NCI-H1417 treated with DMSO at 0.1 percent for 48 hours (cell line): ENCODE results near the gene XXYLT1.
"Not testable (repeated sequence)": the region's sequence is repeated elsewhere in the genome, so short reads cannot be mapped to it uniquely, and the experiment has no call there.

ENCODE experiments used
- DNase-seq: peaks from one replicate; lab custom pipeline; 2025; lab: John Stamatoyannopoulos, UW

Gene XXYLT1

DNA sequence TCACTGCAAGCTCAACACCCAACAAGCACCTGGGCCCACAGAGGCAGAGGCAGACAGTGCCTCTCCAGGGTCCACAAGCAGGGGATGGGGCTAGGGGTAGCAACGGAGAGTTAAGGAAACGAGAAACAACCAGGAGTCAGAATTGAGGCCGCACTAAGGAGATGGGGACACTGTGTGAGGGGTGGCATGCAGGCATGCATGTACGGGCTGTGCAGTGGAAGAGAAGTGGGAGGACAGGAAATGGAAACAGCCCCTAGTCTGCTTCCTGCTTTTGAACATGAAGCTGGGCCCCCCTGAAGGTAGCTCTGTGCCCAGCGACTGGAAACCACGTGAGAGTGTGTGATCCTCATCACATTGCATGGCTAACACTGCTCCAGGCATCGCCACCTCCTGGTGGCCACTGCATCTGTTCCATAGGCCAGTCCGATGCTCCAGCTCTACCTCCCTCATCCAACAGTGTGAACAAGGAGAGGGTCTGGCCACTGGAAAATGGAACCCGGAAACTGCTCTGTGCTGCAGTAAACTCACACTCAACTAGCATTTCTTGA lies 44.0 kb downstream of the XXYLT1 start:
- no peak for DNase-seq

DNA sequence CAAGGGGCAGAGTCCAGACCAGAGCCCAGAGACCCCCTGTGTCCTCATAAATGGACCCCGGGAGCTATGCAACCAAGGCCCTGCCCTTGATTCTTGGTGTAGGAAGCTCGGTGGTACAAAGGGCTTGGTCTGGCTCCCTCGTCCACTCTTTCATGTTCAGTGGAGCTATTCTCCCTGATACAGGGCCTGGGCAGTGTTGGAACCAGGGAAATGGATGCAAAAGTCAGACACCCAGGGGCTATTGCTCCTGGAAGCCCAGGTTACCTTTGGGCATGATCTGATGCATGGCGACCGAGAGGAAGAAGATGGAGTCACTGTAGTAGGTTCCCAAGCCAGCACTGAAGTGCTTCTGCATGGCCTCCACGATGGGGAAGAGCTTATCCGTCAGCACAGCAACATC lies 44.5 kb downstream of the XXYLT1 start:
- no peak for DNase-seq

DNA sequence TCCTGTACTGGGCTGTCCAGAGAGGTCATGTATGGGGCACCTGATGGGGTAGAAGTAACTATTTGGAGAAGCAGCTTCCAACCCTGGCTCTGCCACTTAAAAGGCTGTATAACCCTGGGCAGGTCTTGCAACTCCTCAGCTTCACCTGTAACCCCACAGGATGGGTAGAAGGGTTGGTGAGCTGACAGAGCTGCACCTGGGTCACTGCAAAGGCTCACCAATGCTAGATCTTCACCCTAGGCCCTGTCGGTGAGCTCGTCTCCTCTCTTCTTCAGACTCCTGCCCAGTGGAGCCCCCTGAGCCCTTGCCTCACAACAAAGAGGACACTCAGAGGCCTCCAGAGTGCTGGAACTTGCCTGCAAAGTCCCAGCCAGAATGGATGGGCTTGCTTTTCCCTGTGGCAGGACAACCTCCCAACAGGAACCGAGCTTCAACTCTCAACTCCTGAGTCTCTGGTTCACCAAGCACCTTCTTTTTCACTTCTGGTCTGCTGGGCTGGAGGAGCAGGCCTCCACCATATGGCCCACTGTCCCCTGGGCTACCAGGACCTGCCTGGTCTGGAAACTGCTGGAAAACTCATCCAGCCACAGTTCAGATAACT lies 45.9 kb downstream of the XXYLT1 start:
- DNase-seq = no peak

DNA sequence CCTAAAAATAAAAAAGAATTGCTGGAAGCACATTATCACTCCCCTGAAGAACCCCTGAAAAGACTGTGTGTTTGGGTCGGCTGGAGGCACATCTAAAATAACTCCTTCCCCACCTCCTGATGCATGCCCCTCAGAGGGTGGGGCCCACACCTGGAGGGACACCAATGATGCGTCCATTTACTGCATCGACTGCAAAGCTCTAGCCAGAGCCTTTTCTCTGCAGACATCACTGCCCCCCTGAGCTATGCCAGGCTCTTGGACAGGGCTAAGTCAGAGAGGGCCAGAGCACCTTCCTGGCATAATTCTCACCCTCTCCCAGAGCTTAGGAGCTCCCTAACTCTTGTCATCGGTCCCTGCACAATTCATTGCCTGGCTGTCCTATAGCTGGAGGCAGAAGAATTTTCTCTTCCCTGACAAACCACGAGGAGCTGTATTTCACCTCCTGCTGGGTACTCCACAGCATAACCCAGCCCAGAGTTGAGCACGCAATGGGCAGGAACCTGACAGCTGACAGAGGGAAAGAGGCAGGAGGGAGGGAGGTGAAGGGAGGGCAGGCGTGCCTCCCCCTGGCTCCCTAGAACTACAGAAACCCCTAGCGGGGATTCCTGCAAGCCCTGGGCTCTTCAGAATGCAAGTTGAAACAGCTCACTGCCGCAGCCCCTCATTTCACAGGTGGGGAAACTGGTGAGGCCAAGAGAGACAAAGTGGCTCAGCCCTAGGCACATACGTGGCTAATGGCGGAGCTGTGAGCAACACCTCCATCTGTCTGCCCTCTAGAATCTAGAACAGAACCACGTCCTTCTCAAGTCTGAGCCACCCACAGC lies 46.6 kb downstream of the XXYLT1 start:
- no peak for DNase-seq

DNA sequence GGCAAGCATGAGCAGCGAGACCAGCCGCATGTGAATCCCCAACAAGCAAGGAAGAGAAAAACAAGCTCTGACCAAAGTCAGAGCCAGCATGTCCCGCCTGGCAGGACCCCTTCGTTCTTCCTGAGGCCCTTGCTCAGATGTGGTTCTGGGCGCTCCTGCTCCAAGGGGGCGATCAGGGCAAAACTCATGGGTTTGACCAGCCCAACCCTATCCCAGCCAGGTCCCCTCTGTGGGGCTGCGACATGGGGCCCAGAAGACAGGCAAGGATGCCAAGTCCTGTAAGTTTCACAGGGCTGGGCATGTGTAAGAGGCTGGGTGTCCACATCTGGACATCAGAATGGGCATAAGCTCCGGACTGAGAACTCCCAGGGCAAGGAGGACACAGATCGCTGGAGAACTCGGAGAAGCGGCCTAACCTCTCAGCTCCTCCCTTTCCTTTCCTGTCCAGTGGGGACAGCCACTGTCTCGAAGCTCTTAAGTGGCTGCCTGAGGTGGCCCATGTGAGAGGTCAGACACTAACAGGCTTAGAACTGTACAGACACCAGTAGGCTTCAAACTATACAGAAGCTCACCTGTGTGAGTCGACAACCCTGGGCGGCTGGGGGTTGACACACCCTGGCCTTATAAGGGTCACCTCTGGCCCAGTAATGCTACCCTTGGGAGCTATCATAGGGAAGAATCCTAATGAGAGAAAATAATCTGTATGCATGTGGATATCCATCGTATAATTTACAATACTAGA lies 48.9 kb downstream of the XXYLT1 start:
- no peak for DNase-seq

DNA sequence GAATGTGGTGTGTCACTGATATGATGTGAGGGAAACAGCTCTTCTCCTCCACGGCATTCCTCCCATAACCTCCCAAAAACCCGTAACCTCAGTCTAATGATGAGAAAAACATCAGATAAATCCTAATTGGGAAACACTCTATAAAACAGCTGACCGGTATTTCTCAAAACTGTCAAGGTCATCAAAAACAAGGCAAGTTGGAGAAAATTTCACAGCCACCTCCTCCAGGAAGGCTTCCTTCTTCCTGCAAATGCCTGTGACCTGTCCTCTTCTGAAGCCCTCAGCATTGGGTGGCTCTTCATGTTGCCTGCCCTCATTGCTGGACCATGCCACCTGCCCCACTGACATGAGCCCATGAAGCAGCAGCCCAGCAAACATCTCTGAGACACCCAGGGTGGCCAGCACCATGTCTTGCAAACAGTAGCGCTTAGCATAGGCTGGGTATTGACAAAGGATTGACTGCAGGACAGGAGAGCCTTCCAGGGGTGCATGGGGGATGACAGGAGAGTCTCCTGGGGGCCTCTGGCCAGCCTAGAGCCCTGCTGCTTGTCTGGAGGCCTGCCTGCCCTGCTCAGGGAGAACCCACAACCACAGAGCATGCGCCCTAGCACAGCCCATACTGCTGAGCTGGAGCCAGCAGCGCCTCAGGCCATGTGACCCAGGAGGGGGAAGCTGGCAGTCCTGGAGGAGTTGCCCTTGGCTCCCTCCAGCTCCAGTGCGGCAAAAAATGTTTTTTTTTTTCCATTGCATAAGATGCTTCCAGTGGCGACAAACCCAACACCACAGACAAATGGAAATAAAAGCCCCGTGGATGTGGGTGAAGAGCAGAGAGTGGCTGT lies 49.7 kb downstream of the XXYLT1 start:
- no peak for DNase-seq

DNA sequence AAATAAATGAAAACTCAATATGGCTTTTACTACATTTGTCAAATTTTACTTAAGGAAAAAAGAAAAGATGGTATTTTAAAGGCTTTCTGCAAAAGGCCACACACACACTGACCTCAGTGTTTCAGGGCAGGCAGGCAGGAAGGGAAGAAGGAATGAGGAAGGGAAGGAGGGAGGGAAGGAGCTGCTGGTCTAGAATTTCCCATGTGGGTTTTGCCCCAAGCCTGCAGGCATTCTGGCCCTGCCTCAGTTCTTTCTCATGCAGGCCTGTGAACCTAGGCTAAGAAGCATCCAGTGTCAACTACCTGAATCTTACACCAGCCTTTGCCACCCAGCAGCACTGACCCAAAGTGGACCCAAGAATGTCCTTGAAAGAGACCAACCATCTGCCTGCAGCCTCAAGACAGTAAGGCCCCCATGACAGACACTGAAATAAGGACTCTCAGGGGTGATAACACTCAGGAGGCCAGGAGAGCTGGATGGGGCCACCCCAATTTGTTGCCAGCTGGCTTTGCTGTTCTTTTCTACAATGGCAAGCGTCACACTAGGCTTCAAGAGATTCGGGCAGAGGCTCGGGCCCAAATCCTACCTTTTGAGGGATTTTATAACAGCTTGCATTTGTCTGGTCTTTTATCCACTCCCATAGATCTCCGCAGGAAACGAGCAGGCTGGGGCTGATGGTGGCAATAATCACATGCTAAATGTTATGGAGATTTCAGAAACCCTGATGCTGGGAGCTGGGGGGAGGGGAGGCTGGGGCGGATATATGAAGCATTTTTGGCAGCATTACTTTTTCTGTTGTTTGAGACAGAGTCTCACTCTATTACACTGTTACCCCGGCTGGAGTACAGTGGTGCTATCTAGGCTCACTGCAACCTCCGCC lies 51.4 kb downstream of the XXYLT1 start:
- no peak for DNase-seq

DNA sequence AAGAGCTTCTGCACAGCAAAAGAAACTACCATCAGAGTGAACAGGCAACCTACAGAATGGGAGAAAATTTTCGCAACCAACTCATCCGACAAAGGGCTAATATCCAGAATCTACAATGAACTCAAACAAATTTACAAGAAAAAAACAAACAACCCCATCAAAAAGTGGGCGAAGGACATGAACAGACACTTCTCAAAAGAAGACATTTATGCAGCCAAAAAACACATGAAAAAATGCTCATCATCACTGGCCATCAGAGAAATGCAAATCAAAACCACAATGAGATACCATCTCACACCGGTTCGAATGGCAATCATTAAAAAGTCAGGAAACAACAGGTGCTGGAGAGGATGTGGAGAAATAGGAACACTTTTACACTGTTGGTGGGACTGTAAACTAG lies 52.6 kb downstream of the XXYLT1 start:
- not testable (repeated sequence) for DNase-seq

DNA sequence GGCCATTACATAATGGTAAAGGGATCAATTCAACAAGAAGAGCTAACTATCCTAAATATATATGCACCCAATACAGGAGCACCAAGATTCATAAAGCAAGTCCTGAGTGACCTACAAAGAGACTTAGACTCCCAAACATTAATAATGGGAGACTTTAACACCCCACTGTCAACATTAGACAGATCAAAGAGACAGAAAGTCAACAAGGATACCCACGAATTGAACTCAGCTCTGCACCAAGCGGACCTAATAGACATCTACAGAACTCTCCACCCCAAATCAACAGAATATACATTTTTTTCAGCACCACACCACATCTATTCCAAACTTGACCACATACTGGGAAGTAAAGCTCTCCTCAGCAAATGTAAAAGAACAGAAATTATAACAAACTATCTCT lies 55.4 kb downstream of the XXYLT1 start:
- DNase-seq = not testable (repeated sequence)

DNA sequence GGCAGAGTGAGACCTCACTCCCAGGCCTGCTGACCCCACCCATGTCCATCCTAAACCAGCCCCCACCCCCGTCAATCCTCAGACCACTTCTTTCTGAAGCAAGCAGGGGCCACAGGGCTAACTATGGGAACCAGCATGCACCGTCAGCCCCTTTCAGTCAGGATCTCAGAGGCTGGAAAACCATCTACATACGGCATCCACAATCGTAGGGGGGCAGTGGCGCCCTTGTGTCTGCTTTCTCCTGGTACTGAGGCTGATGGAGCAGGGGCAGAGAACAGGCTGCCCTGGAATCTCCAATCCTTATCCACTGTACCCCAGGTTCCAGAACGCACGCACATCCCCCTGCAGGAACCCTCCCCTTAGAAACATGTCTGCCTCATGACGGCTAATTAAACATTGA lies 56.6 kb downstream of the XXYLT1 start:
- DNase-seq = no peak

DNA sequence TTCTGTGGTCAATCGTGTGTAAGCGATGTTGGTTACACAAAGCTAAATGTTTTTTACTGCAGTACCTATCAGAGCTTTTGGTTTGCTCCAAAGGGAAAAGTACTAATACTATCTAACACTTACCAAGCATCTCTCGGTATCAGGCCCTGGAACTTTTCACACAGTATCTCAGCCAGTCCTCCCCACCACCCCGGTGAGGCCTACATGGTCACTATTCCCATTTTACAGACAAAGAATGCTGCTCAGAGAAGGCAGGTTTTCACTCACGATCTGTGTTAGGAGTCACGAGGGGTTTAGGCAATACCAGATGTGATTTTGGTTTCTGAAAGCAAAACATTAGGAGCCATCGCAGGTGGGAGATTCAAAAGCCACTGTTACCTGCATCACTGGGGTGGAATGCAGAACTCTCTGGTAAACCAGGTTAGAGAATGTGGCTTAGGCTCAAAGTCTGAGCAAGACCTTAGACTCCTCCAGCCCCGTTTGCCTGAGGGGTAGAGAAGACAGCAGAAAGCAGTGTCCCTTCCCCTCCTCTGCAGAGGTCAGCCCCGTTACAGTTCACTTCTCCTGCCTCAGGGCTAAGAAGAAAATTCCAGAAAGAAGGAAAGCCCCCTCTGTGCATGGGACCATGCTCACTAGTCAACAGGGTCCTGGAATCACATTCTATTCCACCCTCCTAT lies 57.2 kb downstream of the XXYLT1 start:
- no peak for DNase-seq

DNA sequence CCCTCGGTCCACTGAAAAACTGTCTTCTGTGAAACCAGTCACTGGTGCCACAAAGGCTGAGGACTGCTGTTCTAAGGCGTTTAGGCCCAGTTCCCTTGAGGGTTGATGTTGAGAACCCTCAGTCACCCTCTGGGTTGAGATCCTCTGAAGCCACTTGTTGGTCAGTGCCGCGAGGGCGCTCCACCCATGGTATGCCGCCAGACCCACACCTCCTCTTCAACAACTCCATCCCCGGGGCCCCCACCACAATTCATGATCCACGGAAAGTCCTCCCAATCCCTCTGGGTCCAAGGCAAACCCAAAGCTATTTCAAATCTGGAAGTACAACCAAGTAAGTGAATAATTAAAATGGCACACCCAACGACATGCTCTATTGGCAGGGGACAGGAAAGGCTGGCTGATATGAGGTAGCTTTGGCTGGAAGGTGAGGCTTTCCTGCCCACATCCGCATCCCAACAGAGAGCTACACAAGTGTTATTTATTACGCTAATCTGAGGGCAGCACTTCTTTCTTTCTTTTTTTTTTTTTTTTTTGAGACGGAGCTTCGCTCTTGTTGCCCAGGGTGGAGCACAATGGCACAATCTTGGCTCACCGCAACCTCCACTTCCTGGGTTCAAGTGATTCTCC lies 58.1 kb downstream of the XXYLT1 start:
- no peak for DNase-seq

DNA sequence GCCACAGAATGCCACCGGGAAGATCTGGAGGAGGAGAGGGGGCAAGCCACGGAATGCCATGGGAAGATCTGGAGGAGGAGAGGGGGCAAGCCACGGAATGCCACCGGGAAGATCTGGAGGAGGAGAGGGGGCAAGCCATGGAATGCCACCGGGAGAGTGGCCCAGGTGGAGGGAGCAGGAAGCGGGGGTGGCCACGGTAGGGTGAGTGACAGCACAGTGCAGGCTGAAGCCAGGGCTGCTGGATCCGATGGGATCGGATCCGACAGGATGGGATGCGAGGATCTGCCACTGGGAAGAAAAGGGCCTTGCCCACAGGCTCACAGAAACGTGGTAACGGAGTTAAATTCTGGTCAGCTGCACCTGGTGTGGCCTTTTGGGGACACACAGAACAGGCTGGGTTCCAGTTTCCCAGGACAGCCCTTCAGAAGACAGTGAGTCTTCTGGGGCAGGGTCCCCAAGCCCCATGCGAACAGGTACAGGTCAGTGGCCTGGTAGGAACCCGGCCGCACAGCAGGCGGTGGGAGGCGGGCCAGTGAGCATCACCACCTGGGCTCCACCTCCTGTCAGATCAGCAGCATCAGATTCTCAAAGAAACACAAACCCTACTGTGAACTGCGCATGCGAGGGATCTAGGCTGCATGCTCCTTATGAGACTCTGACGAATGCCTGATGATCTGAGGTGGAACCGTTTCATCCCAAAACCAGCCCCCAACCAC lies 58.8 kb downstream of the XXYLT1 start:
- DNase-seq = no peak

DNA sequence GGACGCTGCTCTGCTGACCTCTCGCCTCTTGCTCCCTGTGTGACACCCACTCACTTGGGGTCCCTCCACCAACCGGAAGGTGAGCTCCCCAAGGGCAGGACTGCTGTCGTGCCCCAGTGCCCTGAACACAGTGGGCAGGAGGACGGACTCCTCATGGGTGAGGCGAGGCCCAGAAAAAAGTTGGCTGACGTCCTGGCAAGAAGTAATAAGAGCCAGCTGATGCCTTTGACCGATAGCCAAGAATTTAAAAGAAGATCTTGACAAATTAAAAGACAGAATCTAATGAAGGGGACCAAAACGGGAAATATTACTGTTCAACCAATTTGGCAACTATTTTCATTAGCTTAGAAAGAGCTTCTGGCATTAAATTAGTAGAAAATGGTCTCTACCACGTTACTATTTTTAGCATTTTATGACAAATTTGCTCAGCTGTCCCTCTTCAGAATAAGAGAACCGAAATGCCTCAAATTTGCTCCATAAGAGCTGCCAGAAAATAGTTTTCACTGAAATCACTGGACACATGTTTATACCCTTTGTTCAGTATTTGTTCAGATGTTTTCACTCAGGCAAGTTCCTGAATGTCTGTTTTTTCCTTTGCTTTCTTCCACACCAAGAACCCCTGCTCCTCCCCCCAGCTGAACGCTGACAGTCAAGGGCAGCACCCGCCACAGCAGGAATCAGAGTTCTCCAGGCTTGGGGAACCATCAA lies 60.5 kb downstream of the XXYLT1 start:
- no peak for DNase-seq

DNA sequence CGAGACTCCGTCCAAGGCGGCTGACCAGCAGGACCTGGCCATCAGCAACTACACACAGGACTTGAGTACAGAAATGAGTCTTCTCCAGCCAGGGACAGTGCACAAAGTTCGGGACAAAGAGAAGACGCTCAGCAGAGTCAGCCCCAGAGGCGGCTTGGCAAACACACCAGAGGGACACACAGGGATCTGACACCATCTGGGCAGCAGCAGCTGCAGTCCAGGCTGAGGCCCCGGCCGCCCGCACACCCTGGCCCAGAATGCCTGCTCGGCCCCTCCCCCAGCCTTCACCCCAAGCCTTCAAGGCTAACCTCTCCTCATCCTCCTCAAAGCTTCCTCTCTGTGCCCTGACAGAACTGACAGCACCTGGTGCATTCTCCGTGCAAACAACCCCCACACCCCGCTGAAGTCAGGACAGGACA lies 61.1 kb downstream of the XXYLT1 start:
- no peak for DNase-seq

DNA sequence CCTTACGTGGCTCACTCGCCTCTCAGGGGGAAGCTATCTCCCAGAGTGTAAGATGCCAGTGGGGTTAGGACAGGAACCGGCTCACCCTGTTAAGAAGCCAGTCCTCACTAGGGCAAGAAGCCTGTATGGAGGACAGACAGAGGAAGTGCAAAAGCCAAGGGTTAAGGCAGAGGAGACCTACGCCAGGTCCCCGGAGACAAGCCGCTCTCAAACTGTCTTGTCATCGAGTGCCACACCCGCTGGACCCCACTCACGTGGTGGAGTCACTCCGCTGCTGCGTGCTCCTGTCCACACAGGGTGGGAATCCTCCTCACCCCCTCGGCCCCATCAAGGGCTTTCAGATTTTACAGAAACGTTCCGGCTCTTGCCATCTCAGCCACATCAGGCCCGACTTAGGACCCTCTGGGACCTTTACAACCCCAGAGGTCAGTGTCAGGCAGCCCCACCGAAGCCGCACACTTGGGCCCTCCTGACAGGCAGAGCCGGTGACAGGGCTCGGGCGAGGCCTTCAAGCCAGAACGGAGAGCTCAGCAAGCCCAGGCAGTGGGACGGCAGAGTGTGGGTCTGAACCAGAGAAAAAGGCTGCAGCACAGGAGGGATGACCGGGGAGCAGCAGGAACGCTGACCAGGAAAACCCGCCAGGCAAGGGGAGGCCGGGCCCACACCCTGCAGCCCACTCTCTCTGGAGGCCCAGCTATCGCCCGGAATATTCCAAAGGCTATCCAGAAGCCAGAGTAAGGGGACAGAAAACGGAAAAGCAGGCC lies 61.7 kb downstream of the XXYLT1 start:
- DNase-seq = no peak

DNA sequence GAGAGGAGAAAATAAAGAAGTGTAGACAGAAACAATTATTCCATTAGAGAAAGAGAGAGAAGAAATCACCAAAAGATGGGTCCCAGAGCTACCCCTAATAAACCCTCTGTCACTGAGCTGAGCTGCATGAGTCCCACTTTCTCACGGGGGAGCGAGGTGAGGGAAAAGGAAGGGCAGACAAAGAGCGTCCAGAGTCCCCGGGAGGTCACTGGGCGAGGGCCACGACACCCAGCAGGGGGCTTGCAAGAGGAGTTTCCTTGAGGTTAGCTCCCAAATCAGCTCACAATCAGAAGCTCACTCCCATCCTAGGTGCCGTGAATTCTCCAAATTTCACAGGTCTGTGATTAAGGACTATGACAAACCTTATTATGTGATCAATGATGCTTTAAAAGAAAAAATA lies 62.3 kb downstream of the XXYLT1 start:
- no peak for DNase-seq

DNA sequence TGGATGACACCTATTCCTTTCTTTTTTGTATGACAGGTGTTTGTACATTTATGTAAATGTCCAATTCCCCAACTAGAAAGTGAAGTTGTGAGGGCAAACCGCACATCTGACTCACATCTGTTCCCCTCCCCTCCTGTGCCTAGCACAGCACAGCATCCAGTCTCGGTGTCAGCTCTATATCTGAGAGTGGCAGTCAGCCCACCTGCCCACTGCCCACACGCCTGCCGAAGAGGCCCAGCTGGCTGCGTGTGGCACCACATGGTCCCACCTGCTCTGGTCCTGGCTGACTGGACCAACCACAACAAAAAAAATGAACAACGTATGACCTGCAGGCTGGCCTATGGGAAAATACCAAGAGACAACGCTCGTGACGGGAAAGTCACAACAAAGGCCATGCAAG lies 62.8 kb downstream of the XXYLT1 start:
- no peak for DNase-seq
